Stimulated activated CD8-positive, alpha-beta memory T cell treated with anti-CD3 and anti-CD28 coated beads, Interleukin-12 subunit alpha, Interleukin-12 subunit beta, amount 100 ng/mL, for 24 hours (primary cell): Measurements from ENCODE around the gene ASTL.
"Not testable (repeated sequence)": the region's sequence is repeated elsewhere in the genome, so short reads cannot be mapped to it uniquely, and the experiment has no call there.

Experiments used
- DNase-seq: peaks from one replicate; pipeline ENCODE4 v3.0.0-alpha.2; 2020; ENCODE audit errors: extremely low read depth

ASTL gene

DNA sequence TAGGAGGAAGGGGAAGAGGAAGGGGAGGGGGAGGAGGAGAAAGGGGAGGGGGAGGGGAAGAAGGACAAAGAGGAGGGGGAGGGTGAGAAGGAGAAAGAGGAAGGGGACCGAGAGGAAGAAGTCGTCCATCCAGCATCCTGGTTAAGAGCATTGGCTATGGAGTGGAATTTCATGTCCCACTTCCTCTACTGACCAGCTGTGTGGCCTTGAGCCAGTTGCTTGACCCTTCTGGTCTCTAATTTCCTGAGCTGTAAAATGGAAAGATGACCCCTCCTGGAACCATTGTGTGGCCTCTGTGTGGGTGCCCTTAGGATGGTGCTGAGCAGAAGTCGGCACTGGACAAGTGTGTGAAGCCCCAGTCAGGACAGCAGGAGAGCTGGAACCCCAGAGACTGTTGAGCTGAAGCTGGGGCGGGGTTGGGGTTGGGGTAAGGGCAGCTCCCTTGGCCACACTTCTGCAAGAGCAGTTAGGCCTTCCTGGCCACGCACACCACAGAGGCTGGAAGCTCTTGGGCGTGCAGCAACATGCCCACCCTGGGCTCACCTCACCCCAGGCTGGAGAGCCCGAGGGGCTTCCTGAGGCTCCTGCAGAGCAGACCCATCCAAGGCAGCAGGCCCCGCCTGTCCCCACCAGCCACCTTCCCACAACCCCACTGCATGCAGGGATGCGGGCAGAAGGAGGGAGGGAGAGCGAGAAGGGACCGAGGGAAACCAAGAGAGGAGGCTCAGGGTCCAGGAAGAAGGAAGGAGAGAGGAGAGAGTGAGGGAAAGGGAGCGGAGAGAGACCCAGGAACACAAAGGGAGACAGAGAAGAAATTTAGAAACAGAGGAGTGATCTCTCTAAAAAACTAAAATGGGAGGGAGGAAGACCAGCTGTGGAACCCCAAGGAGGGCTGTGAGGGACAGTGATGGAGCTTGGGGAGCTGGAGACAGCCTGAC, 38.2 kb downstream of the ASTL start:
- no peak for DNase-seq

DNA sequence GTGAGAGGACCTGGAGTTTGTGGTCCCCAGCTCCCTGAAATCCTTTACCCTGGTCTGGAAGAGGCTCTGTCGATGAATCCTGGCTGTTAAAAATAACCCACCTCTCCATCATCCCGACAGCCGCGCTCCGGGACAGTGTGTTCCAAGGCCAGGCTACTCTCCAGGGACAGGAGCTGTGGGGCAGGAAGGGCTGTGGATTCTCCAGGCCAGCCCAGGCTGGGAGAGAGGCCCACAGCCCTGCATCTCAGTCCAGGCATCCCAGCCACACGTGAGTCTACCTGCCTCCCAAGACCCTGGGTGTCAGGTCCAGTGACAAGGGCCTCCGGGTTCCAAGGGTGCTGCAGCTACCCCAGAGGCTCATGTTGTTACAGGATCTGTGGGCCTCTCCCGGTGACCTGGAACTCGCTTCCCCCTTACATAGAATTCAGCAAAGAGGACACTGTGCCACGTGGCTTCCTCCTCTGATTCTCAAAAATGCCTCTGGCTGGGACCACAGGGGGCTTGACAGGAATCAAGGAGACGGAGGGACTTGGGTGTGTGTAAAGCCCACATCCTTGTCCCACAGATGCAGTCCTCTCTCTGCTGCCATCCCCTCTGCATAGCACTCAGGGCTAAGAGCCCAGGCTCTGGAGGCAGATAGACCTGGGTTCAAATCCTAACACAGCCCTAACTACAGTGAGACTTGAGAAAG, 39.3 kb downstream of the ASTL start:
- DNase-seq, result no peak

GRCh38 chr2:96097951-96098823, 40.1 kb downstream of the ASTL start:
- DNase-seq, result no peak

GRCh38 chr2:96097441-96097840, 40.9 kb downstream of the ASTL start:
- DNase-seq, result no peak

GRCh38 chr2:96095116-96095636, 43.1 kb downstream of the ASTL start:
- no peak for DNase-seq

DNA sequence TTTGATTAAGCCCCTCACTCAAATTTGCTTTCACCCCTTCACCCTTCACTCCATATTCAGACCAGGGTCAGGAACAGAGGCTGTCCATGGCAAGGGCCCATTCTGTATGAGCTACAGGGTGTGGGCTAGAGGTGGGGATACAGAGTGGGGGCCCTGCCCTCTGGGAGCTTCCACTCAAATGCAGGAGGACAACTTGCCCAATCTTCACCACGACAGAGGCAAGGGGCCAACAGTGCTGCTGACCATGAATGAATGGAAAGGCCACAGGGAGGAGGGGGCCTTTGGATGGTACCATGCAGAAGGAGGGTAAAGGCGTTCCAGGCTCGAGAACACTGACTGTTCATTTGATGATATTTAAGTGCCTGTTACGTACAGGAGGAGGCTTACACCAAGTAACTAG, 44.8 kb downstream of the ASTL start:
- DNase-seq, result no peak

- DNase-seq, result no peak
Observed at GRCh38 chr2:96092951-96093350, 45.4 kb downstream of the ASTL start.

GRCh38 chr2:96092573-96092877, 45.8 kb downstream of the ASTL start:
- DNase-seq, result no peak

DNA sequence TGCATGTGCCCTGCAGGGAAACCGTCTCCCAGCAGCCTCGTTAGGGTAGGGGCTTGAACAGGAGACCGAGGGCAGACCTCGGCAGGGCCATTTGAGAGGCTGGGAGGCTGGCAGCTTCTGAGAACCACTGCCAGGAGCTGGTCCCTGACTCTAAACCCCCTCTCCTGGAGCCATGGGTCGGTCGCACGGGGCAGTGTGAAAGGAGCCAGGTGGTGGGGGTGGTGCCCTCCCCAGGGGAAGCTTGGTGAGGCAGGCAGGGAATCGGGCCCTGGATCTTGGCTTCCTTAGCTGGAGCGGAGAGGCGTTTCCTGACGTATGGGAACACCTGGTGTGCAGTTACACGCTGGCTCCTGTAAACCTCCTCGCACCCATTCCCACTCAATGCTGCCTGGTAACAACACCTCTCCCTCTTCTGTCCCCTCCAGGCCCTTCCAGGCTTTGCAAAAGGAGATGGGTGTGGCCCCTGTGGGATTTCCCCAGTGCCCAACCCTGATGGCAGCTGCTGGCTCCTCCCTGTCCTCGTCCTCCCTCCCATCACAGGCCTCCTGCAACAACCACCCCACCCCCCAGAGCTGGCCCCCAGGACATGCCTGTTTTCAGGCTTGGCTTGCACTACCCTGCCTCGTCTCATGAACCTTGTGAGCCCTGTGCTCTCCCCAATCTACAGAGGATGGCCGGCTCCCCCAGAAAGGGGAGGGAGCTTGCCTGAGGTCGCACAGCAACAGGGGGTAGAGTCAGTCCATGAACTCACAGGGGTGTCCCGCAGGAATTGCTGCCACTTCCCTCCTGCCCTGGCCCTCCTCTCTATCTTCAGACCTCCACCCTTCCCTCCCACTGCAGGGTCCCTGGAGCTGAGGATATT, 46.4 kb downstream of the ASTL start:
- no peak for DNase-seq

- DNase-seq, result no peak
Observed at GRCh38 chr2:96091141-96091710, 47.1 kb downstream of the ASTL start.

DNA sequence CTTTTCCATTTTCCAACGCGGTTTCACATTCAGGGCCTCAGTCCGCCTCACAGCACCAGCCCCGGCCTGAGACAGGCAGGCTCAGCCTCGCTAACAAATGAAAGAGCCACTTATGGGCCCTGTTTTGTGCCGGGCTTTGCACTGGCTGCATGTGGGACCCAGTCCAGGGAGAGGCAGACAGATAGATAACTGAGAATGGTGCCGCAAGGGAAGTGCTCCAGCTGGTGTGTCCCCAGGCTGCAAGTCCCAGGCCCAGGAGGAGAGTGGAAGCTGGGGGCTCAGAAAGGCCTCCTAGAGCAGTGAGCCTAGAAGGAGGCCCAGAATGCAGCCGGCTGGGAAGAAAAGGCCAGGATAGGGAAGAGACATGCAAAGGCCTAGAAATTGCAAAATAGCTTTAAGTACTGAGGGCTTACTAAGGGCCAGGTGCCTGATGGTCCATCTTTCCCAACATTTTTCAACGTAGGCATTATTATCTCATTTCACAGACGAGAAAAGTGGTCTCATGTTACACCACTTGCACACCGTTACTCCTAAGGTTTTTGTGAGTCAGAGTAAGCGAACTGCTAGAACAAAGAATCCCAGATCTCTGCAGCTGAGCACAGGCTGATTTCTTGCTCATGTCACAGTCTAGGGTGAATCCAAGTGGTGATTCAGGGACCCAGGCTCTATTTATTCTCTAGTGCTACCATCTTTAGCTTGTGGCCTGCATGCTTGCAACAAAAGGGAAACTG, 47.9 kb downstream of the ASTL start:
- no peak for DNase-seq

- no peak for DNase-seq
Observed at GRCh38 chr2:96089356-96090195, 48.7 kb downstream of the ASTL start.

DNA sequence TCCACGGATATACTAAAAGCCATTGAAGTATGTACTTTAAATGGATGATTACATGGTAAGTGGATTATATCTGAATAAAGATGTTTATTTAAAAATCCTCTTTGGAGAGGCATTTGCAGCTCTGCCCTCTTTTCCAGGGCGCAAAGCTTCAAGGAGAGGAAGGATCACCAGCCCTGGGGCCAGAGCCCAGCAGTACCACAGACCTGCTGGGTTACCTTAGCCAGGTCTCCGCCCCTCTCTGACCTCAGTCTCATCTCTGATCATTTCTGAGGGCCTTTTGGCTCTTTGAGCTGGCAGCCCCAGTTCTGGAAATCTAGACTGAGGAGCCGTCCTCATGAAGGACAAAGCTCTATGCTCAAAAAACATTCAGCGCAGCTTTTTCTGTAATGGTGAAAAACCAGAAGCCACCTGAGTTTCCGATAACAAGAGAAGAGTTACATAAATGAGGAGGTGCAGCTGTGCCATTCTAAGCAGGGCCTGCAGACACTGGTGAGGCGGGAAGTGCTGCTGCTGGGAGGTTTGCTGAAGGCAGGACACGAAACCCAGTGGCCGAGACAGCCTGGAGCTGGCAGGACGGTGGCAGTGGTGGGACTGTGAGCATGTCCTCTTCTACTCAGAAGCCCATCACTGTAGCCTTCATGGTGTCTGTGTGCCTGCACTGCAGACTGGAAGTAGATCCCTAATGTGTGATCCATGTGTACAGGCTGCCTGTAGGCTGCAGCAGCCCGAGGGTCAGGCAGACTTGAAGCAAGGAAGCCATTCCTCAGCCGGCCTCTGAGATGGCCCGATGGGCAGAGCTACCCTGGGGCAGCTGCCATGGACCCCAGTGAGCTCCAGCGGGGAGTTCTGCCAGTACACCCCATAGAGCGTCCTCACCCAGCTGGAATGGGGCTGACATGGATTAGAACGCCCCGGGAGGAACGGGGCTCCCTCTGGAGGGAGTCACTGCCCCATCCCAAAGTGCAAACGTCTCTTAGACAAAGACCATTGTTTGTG, 49.7 kb downstream of the ASTL start:
- no peak for DNase-seq

GRCh38 chr2:96087130-96087529, 51.2 kb downstream of the ASTL start:
- DNase-seq, result no peak

GRCh38 chr2:96085541-96086355, 52.6 kb downstream of the ASTL start:
- no peak for DNase-seq

DNA sequence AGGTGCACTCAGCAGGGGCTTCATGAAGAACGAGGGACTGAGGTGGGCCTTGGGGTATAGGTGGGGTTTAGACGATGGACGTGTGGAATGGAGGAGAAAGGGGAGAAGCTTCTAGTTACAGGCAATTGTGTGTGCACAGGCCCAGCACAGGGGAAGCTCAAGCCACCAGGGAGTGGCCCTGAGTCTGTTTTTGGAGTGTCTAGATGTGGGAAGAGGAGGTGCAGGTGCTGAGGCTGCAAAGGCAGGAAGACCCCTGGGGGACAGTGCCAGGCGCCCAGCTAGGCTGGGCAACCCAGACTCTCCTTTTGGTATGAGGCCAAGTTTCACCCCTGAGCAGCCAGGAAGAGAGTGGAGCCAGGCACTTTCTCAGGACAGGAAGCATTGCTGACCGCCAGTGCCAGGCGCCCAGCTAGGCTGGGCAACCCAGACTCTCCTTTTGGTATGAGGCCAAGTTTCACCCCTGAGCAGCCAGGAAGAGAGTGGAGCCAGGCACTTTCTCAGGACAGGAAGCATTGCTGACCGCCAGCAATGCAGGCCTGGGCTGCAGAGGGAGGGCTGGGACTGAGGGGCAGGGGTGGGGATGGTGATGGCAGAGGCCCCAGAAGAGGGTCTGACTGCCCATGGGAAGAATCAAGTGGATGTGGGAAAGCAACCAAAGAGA, 53.3 kb downstream of the ASTL start:
- not testable (repeated sequence) for DNase-seq
